HUES6 (cell line): Measurements from ENCODE around the gene COMMD4.
"Not testable (repeated sequence)": the region's sequence is repeated elsewhere in the genome, so short reads cannot be mapped to it uniquely, and the experiment has no call there.

Experiments used
- H3K27ac ChIP-seq: 2 replicates; pipeline ENCODE4 v1.7.0; 2013; ENCODE audit warnings: low read depth, mild to moderate bottlenecking, low read length, inconsistent platforms
- H3K27me3 ChIP-seq: 2 replicates; pipeline ENCODE4 v1.6.1; 2013; ENCODE audit warnings: low read length; ENCODE audit not compliant: control insufficient read depth, insufficient read depth
- H3K36me3 ChIP-seq: 2 replicates; pipeline ENCODE4 v1.6.1; 2013; ENCODE audit warnings: low read length; ENCODE audit not compliant: control insufficient read depth, insufficient read depth
- H3K4me1 ChIP-seq: 2 replicates; pipeline ENCODE4 v1.6.1; 2013; ENCODE audit warnings: low read length; ENCODE audit not compliant: control insufficient read depth, insufficient read depth
- H3K4me3 ChIP-seq: 2 replicates; pipeline ENCODE4 v1.5.1; 2013; ENCODE audit warnings: low read depth, low read length
- H3K9ac ChIP-seq: one replicate; pipeline ENCODE4 v1.6.1; 2013; ENCODE audit warnings: mild to moderate bottlenecking, low read length
- H3K9me3 ChIP-seq: 2 replicates; pipeline ENCODE4 v1.6.1; 2013; ENCODE audit warnings: low read depth, low read length; ENCODE audit not compliant: control insufficient read depth, insufficient read depth

The COMMD4 gene

DNA sequence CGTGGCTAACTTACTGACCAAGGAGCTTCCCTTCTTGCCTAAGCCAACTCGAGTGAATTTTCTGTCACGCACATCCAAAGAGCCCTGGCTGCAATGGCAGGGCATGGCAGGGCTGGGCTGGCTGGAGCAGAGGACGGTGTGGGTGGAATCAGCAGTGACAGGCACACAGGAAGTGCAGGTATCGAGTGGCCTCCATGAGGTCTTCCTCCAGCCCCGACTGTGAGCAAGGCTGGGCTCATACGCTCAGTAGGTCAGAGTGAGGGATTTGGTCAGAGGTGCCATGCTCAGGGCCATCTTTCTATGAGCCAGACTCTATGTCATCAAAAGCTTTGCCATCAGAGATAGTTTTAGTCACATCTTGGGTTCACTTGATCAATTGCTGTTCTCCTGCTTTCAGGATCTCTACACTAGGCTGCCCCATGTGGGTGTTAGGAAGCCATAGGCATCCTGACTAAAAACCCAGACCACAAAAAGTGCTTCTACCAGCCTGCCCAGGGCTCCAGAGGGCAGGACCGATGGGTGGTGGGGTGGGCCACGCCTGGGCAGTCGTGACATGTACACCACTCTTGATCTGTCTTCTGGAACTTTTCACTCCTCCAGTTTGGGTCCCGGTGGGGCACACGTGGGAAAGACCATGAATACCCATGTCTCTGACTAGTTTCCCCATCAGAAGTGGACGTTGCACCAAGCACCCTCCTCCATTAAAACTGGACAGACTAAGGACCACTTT is 22.6 kb upstream of the COMMD4 start:
- peaks cover 3% of the 10 kb centered on the region; the same call in 1 of the 2 replicates for H3K27me3 ChIP-seq
- no peak overlapping the region for H3K9ac ChIP-seq
- no peak overlapping the region for H3K4me3 ChIP-seq
- no peaks in the 10 kb centered on the region for H3K9me3 ChIP-seq
- H3K27ac ChIP-seq: no peak overlapping the region
- no peaks in the 10 kb centered on the region for H3K36me3 ChIP-seq
- no peaks in the 10 kb centered on the region for H3K4me1 ChIP-seq

DNA sequence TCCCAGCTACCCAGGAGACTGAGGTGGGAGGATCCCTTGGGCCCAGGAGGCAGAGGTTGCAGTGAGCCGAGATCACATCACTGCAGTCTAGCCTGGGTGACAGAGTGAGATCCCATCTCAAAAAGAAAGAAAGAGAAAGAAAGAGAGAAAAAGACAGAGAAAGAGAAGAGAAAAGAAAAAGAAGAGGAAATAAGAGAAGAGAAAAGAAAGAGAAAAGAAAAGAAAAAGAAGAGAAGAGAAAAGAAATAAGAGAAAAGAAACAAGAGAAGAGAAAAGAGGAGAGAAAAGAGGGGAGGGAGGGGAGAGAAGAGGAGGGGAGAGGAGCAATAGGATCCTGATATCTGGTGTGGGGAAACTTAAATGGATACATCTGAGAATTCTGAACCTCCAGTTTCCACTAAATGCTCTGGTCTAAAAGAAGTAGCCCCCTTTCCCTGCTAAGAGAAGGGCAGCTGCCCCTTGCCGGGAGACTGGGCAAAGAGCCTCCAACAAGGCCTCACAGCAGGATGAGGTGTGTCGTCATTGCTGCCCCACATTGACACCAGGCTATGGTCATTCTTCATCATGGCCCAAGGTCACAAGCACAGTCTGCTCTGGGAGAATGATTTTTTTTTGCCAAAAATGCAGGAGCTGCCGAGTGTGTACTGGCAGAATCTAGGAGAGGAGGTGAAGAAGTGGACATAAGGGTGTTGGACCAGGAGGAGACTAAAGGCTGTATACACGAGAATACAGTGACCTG is 21.1 kb upstream of the COMMD4 start:
- Histone ChIP-seq H3K9ac (no peak overlapping the region), H3K4me3 (no peak overlapping the region), H3K4me1 (no peaks in the 10 kb centered on the region), H3K27me3 (no peaks in the 10 kb centered on the region), H3K27ac (no peak overlapping the region), H3K9me3 (no peaks in the 10 kb centered on the region), H3K36me3 (no peaks in the 10 kb centered on the region)

DNA sequence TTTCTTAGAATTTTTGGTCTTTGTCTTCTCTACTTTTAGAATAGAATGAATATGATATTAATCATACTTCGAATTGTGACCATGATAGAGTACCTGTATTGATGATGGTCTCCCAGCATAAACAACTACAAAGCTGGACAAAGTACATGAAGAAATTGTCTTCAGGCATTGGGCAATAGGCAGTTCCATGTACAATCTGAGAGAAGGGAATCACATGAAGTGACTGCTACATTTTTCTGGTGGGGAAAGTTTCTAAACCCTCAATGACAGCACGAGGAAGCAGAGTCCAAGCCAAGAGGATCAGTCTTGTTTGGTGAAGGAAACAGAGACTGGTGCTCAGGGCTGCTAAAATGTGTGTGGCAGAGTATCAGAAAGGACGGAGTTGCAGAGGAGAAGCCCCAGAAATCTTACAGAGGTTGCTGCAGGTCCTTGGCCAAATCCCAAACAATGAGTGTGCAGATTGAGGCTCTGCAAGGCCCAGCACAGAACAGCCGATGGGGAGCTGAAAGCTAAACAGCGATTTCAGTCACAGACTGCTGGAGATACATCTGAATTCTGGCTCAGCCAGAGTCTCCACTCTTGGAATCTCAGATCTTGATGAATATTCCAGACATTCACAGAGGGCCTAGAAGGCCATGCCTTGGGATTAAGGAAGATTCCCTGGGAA is 16.5 kb upstream of the COMMD4 start:
- not testable (repeated sequence) for H3K4me3 ChIP-seq, H3K9ac ChIP-seq, H3K27me3 ChIP-seq, H3K4me1 ChIP-seq, H3K27ac ChIP-seq, H3K36me3 ChIP-seq, H3K9me3 ChIP-seq

DNA sequence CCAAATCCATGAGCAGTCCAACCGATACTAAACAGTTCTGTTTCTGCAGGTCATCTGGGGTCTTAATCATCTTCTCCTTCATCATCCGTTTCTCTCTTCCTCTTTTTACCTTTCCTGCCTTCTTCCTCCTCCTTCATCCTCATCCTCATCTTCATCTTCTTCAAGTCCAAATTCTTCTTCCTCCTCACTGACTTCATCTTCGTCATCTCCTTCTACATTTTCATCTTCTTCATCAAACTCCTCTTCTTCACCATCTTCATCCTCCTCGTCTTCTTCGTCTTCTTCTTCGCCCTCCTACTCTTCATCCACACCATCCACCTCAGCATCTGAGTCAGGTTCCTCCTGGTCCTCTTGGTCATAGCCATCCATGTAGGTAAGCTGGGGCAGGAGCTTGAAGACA is 14.2 kb upstream of the COMMD4 start:
- no peak overlapping the region for H3K4me3 ChIP-seq
- H3K4me1 ChIP-seq: no peaks in the 10 kb centered on the region
- no peaks in the 10 kb centered on the region; the same call in 1 of the 2 replicates for H3K27me3 ChIP-seq
- no peak overlapping the region for H3K27ac ChIP-seq
- no peak overlapping the region for H3K9ac ChIP-seq
- H3K36me3 ChIP-seq: no peaks in the 10 kb centered on the region
- H3K9me3 ChIP-seq: no peaks in the 10 kb centered on the region

DNA sequence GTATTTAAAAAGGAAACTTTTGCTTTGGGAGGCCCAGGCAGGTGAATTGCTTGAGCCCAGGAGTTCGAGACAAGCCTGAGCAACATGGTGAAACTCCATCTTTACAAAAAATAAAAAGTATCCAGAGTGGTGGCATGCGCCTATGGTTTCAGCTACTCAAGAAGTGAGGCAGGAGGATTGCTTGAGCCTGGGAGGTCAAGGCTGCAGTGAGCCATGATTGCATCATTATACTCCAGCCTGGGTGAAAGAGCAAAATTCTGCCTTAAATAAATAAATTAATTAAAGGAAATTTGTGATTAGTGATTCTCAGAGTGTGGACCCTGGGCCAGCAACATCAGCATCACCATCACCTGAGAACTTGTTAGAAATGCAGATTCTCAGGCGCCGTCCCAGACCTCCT is 9.9 kb upstream of the COMMD4 start:
- Histone ChIP-seq H3K27me3 (no peaks in the 10 kb centered on the region; the same call in 1 of the 2 replicates), H3K9ac (no peak overlapping the region), H3K9me3 (no peaks in the 10 kb centered on the region), H3K36me3 (no peaks in the 10 kb centered on the region), H3K4me3 (no peak overlapping the region), H3K27ac (no peak overlapping the region), H3K4me1 (no peaks in the 10 kb centered on the region)

DNA sequence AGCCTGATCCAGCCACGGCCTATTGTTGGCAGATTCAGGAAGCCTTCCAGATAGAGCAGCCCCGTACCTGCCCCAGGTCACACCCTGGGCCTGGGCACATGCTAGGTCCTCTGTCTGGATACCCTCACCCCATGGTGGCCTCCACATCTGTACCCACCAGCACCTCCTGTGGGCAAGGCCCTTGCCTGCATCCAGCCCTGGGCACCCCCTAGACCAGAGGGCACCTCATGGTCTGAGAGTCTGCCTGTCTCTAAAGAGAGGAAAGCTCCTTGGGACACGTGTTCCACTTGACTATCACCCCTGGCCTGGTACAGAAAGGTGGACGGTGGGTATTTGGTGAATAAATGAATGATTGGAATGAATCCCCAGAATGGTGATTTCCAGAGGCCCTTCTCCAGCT is 8.9 kb upstream of the COMMD4 start:
- Histone ChIP-seq H3K27me3 (no peaks in the 10 kb centered on the region), H3K4me3 (no peak overlapping the region), H3K4me1 (no peaks in the 10 kb centered on the region), H3K27ac (no peak overlapping the region), H3K9me3 (no peaks in the 10 kb centered on the region), H3K9ac (no peak overlapping the region), H3K36me3 (no peaks in the 10 kb centered on the region)

DNA sequence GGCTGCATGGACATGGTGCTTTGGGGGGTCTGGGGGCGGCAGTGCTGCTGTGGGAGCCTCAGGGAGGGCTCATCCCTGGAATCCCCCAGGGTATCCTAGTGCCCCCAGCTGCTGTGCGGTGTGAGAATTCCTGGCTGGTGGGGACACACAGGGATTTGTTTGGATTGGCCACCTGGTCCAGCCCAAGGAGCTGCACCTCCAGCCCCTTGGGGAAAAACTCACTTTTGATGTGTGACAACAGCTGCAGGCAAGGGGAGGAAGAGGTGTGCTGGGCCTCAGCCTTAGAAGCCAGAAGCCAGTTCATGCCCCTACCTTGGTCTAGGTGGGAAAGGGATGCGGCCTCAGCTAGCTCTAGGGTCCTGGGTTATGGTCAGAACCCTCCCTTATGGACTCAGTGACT is 8.4 kb upstream of the COMMD4 start:
- no peaks in the 10 kb centered on the region for H3K36me3 ChIP-seq
- H3K27ac ChIP-seq: no peak overlapping the region
- no peaks in the 10 kb centered on the region for H3K9me3 ChIP-seq
- no peaks in the 10 kb centered on the region for H3K27me3 ChIP-seq
- no peak overlapping the region for H3K4me3 ChIP-seq
- H3K9ac ChIP-seq: no peak overlapping the region
- no peaks in the 10 kb centered on the region for H3K4me1 ChIP-seq

DNA sequence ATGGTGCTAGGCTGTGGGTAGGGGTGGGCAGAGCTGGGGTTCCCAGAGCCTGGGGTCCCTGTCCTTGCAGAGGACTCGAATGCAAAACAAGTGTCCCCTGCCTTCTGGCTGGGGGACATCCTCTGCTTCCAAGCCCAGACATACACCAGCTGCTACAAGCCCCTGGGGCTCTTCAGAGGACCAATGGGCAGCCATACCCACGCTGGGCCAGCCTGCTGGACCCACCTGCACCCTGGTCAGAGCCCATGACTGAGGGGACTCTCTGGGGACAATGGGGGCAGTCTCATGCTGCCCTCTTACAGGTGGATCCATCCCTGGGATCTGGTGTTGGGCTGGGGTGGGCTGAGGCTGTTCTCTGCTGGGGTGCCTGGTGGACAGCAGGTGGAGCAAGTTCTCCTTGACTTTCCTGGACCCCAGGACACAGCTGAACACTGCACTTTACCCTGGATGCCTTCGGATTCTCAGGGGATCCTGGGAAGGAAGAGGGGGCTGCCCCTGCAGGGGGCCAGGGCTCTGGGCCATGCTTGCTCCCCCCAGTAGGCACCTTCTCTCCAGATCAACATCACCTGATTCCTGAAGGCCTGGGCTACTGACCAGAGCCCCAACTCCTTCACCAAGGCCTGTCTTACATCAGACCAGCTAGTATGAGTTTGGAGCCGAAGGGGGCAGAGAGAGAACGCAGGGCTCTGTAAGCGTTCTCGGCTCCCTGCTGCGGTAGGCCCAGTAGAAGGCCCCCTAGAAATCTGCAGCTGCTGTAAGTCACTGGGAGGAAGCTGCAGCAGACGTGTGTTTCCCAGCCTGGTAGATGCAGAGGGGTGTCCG is 7.2 kb upstream of the COMMD4 start:
- Histone ChIP-seq H3K9ac (no peak overlapping the region), H3K27ac (no peak overlapping the region), H3K4me3 (no peak overlapping the region), H3K9me3 (no peaks in the 10 kb centered on the region), H3K4me1 (no peaks in the 10 kb centered on the region), H3K27me3 (no peaks in the 10 kb centered on the region), H3K36me3 (no peaks in the 10 kb centered on the region)

DNA sequence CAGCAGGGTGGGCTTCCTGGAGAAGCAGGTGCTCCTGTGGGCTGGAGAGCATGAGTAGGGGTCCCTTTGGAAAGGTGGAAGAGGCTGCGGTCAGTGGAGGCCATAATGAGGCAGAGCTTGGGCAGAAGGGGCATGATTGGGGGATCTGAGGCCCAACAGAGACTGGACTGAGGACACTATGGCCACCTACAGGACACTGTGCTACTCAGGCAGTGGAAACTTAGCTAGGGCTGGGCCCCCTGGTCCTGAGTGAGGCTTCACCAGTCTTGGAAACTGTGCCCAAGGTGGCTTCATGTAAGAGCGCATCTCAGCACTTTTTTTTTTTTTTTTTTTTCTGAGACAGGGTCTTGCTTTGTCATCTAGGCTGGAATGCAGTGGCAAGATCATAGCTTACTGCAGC is 6.3 kb upstream of the COMMD4 start:
- Histone ChIP-seq H3K9me3 (no peaks in the 10 kb centered on the region), H3K27ac (no peak overlapping the region), H3K4me1 (no peaks in the 10 kb centered on the region), H3K4me3 (no peak overlapping the region), H3K36me3 (no peaks in the 10 kb centered on the region), H3K27me3 (no peaks in the 10 kb centered on the region), H3K9ac (no peak overlapping the region)

DNA sequence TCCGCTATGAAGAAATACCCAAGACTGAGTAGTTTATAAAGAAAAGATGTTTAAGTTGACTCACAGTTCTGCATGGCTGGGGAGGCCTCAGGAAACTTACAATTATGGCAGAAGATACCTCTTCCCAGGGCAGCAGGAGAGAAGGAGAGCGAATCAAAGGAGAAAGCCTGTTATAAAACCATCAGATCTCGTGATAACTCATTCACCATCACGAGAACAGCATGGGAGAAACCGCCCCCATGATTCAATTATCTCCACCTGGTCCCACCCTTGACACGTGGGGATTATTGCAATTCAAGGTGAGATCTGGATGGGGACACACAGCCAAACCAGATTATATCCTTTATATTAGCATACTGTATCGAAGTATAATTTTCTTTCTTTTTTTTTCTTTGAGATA is 3.8 kb upstream of the COMMD4 start:
- H3K36me3 ChIP-seq, H3K9me3 ChIP-seq, H3K9ac ChIP-seq, H3K4me1 ChIP-seq, H3K4me3 ChIP-seq, H3K27me3 ChIP-seq, H3K27ac ChIP-seq: not testable (repeated sequence)
